Retina (tissue), 1 donor: ENCODE results near the gene CADM1.

ENCODE experiments used
- DNase-seq: peaks from one replicate; pipeline ENCODE4 v3.0.0-alpha.2; 2016

The CADM1 gene

GRCh38 chr11:115393950-115394349 is 110.3 kb downstream of the CADM1 start:
- DNase-seq = no peak

DNA sequence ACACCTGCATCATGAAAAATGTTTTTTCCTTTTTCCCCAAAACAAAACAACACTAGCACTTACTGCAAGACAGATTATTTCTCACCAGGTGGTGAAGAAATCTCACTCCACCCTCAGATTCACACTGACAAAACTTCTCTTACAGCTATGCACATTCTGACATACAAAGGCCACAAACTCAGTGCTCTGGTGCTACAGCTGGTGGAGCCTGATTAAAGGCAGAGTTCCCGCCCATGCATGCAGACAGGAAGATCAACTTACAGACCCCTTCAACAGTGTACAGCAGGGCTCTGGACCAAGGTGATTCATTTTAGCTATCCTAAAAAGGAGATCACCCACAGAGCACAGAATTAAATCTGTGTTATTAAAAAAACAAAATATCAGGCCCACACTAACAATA is 112.6 kb downstream of the CADM1 start:
- DNase-seq = peak; percentile 33

- no peak for DNase-seq
Observed at GRCh38 chr11:115391160-115391559, 113.1 kb downstream of the CADM1 start.

DNA sequence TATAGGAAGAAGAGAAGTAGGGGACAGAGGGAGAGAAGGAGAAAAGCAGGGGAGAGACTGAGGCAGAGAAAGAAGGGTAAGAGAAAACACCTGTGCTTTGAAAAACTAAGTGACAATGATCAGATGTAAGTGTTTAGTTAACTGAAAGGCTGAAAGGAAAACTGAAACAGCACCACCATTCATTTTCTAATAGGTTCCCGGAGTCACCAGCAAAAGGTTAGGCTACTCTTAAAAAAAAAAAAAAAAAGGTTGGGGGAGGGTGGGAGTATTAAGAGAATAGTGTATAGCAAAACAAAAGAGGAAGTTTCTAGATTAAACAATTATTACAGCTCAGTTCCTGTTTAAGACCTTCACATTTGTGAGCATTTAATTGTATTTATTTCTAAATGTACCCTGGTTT is 113.8 kb downstream of the CADM1 start:
- DNase-seq = no peak

DNA sequence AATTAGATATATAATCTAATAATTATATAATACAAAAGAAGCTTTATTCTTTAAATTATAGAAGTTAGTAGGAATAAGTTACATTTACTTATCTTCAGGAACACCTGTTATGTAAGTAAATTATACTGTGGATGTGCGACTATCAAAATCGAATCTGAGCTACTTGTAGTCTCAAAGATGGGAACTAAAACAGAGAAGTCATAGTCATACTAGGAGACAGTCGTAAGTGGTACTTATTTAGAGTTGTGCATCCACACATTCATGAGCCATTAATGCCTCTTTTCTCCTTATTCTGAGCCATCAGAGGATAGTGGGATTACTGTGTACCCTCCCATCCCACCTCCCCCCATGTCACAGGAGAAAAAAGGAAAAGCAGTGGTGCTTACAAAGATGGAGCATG is 114.4 kb downstream of the CADM1 start:
- DNase-seq = no peak

- DNase-seq = no peak
Observed at GRCh38 chr11:115385226-115385625, 119.0 kb downstream of the CADM1 start.

- no peak for DNase-seq
Observed at GRCh38 chr11:115384236-115384635, 120.0 kb downstream of the CADM1 start.

DNA sequence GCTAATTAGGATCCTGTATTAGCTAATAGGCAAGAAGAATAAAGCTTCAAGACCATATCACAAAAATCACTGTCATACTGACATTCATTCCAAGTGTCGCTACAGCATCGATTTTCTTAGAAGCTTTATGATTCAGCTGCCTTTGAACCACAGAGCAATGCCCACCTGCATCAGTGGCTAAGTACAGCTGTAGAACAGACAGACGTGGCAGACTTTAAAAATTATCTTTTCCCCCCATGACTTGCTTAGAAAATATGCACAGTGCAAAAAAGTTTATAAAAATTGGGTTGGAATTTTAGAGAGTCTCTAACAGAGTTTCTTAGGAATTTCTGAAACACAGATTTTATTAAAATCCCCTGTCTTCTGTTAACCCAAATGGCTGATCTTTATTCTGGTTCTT is 120.8 kb downstream of the CADM1 start:
- no peak for DNase-seq

GRCh38 chr11:115379528-115379927 is 124.7 kb downstream of the CADM1 start:
- DNase-seq = no peak

DNA sequence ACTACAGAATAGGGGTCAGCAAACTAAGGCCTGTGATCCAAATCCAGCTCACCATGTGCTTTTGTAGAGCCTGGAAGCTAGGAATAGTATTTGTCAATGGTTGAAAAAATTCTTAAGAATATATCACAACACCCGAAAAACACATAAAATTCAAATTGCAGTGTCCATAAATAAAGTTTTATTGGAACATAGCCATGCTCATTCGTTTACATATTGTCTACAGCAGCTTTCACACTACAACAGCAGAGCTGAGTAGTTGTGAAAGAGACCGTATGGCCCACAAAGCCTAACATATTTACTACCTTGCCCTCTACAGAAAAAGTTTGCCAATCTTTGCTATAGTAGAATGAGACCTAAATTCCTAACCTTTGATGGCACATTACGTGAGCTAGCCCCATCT is 125.7 kb downstream of the CADM1 start:
- no peak for DNase-seq

DNA sequence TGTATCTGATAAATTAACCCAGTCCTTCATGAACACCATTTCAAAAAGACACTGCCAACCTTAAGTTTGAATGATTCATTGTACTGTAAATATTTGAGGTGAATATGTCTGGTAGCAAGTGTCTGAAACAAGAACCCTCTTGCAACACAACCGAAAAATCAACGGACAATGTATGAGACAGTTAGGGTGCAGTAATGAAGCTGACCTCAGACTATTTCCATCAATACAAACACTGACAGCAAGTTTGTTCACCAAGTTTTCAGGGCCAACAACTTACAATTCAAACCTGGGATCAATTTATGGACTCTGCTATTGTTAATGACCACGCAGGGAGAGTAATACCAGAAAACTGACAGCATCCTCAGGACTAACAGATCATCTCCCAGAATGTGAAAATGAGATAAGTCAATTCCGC is 126.3 kb downstream of the CADM1 start:
- DNase-seq = no peak

GRCh38 chr11:115368616-115369015 is 135.6 kb downstream of the CADM1 start:
- no peak for DNase-seq

- no peak for DNase-seq
Observed at GRCh38 chr11:115366826-115367225, 137.4 kb downstream of the CADM1 start.

DNA sequence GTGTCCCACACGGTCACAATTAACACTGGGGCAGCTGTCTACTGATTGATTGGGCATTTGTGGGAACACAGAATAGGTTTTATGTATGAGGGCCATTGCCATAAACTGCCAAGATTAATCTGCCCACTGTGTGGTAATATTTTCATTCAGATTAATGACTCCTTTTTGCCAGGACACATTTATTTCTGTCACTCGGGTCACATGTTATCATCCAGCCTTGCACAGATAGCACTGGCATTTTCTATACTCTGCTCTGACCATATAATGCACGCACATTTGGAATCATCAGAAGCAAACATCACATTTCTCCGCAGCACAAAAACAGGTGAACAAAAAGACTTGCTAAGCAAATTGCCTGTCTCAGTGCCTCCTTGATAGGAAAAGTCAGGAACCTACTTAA is 138.3 kb downstream of the CADM1 start:
- DNase-seq = no peak

GRCh38 chr11:115364896-115365295 is 139.3 kb downstream of the CADM1 start:
- no peak for DNase-seq

DNA sequence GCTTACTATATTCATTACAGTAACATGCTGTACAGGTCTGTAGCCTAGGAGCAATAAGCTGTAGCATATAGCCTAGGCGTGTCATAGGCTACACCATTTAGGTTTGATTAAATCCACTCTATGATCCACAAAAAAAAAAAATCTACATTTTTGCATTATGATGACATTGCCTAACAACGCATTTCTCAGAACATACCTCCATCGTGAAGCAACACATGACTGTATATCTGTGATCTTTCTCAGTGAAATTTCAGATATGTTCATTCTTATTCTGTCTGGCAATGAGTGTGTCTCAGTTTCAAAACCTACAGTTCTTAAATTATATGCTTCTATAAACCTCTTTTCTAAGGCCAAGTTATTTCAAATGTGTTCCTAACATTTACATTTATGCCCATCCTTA is 140.3 kb downstream of the CADM1 start:
- no peak for DNase-seq

DNA sequence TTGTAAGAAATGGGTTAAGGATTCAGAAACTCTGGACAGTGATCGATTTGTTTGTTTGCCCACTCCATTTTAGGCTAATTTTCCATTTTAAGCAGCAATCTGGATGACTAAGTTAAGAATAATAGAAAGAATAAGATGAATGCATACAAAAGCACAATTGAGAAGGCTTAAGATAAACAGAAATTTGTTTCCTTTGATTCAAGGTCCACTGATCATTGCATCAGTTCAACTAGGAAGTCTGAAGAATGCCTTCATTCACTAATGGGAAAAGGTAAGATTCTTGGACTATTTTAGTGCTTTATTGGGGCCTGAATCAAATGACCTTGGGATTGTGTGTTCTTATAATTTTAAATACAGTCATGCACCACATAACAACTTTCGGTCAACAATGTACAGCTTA is 140.8 kb downstream of the CADM1 start:
- DNase-seq = no peak

GRCh38 chr11:115362997-115363396 is 141.2 kb downstream of the CADM1 start:
- DNase-seq = no peak

DNA sequence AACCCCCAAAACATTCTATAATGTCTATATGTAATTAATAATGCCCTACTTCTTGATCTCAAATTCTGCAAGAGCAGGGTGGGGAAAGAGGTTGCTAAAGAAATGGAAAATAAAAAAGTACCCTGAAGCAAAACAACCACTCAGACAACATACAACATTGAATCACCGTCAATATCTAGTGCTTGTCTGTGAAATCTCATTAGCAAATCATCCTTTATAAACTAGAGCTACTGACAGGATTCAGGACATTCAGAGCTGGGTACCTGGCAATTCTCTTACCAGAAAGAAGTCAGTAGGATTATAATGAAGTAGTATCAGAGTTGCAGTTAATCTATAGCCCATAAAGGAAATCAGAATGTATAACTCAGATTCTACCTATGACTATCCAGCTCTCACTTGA is 143.2 kb downstream of the CADM1 start:
- no peak for DNase-seq

- no peak for DNase-seq
Observed at GRCh38 chr11:115360186-115360824, 143.9 kb downstream of the CADM1 start.

GRCh38 chr11:115357066-115357465 is 147.1 kb downstream of the CADM1 start:
- no peak for DNase-seq

GRCh38 chr11:115352805-115353485 is 151.3 kb downstream of the CADM1 start:
- DNase-seq = no peak

DNA sequence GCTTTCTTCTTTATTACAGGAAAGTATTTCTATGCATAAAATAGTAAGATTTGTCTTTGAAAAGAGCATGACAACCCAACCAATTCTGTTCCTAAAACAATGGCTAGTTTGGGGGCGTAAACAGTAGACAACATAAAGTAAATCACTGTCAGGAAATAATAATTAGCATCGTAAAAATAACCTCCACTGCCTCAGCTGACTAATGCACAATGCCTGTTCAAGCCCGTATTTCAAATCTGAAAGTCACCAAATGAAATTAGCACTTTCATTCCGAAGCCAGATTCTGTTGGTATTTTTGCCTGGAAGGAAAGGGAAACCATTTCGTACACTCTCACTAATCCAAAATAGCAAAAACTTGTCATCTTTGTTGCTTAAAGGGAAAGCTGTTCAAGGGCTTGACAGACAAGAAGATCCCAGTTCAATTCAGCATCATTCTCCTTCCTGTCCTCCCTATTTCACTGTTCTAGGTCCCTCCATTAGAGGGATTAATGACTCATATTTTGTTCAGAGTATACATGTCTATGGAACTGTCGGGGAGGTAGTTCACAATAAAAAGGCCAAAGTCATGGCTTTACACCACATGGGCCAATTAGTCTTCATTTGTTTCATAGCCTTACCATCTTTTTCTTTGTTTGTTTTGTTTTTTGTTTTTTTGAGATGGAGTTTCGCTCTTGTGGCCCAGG is 154.7 kb downstream of the CADM1 start:
- no peak for DNase-seq

- DNase-seq = no peak
Observed at GRCh38 chr11:115348416-115348815, 155.8 kb downstream of the CADM1 start.
